Measurements from ENCODE around the gene FGGY.

FGGY gene

GRCh38 chr1:59315529-59316463 lies 18.9 kb downstream of the FGGY start:
- DNase-seq (ENCODE audit: low read depth in 2 of 2, low spot score in 1 of 2) = no peak

GRCh38 chr1:59316497-59317128 lies 19.7 kb downstream of the FGGY start:
- no peak for DNase-seq (ENCODE audit: low read depth in 2 of 2, low spot score in 1 of 2)

GRCh38 chr1:59317343-59317742 lies 20.4 kb downstream of the FGGY start:
- DNase-seq (ENCODE audit: low read depth in 2 of 2, low spot score in 1 of 2) = no peak

GRCh38 chr1:59317780-59318179 lies 20.9 kb downstream of the FGGY start:
- DNase-seq (ENCODE audit: low read depth in 2 of 2, low spot score in 1 of 2) = no peak

GRCh38 chr1:59318271-59318860 lies 21.5 kb downstream of the FGGY start:
- no peak for DNase-seq (ENCODE audit: low read depth in 2 of 2, low spot score in 1 of 2)

- no peak for DNase-seq (ENCODE audit: low read depth in 2 of 2, low spot score in 1 of 2)
These were observed 25.5 kb downstream of the FGGY start for GRCh38 chr1:59322394-59322793.

- no peak for DNase-seq (ENCODE audit: low read depth in 2 of 2, low spot score in 1 of 2)
These were observed 25.9 kb downstream of the FGGY start for GRCh38 chr1:59322814-59323213.

- DNase-seq (ENCODE audit: low read depth in 2 of 2, low spot score in 1 of 2) = no peak
These were observed 27.0 kb downstream of the FGGY start for GRCh38 chr1:59323879-59324278.

GRCh38 chr1:59328353-59328752 lies 31.5 kb downstream of the FGGY start:
- no peak for DNase-seq (ENCODE audit: low read depth in 2 of 2, low spot score in 1 of 2)

GRCh38 chr1:59329412-59330053 lies 32.6 kb downstream of the FGGY start:
- no peak for DNase-seq (ENCODE audit: low read depth in 2 of 2, low spot score in 1 of 2)

- no peak for DNase-seq (ENCODE audit: low read depth in 2 of 2, low spot score in 1 of 2)
These were observed 35.1 kb downstream of the FGGY start for GRCh38 chr1:59331686-59332620.

GRCh38 chr1:59332983-59333382 lies 36.1 kb downstream of the FGGY start:
- no peak for DNase-seq (ENCODE audit: low read depth in 2 of 2, low spot score in 1 of 2)

GRCh38 chr1:59333626-59334277 lies 36.9 kb downstream of the FGGY start:
- no peak for DNase-seq (ENCODE audit: low read depth in 2 of 2, low spot score in 1 of 2)

- no peak for DNase-seq (ENCODE audit: low read depth in 2 of 2, low spot score in 1 of 2)
These were observed 43.8 kb downstream of the FGGY start for GRCh38 chr1:59340411-59341307.

GRCh38 chr1:59342801-59343575 lies 46.1 kb downstream of the FGGY start:
- no peak for DNase-seq (ENCODE audit: low read depth in 2 of 2, low spot score in 1 of 2)

- DNase-seq (ENCODE audit: low read depth in 2 of 2, low spot score in 1 of 2) = no peak
These were observed 46.6 kb downstream of the FGGY start for GRCh38 chr1:59343576-59343840.

GRCh38 chr1:59345221-59345620 lies 48.3 kb downstream of the FGGY start:
- no peak for DNase-seq (ENCODE audit: low read depth in 2 of 2, low spot score in 1 of 2)

GRCh38 chr1:59346429-59346828 lies 49.5 kb downstream of the FGGY start:
- no peak for DNase-seq (ENCODE audit: low read depth in 2 of 2, low spot score in 1 of 2)

GRCh38 chr1:59349101-59349500 lies 52.2 kb downstream of the FGGY start:
- no peak for DNase-seq (ENCODE audit: low read depth in 2 of 2, low spot score in 1 of 2)

Data from stimulated activated CD8-positive, alpha-beta memory T cell treated with anti-CD3 and anti-CD28 coated beads, Interleukin-4, amount 100 ng/mL, for 4 hours (primary cell).